NCI-H82 treated with DMSO at 0.1 percent for 48 hours (cell line): Measurements from ENCODE around the gene STH.

Experiments
- DNase-seq: peaks from one replicate; lab custom pipeline; 2025; ENCODE audit not compliant: unreplicated experiment; lab: John Stamatoyannopoulos, UW

Gene STH

DNA sequence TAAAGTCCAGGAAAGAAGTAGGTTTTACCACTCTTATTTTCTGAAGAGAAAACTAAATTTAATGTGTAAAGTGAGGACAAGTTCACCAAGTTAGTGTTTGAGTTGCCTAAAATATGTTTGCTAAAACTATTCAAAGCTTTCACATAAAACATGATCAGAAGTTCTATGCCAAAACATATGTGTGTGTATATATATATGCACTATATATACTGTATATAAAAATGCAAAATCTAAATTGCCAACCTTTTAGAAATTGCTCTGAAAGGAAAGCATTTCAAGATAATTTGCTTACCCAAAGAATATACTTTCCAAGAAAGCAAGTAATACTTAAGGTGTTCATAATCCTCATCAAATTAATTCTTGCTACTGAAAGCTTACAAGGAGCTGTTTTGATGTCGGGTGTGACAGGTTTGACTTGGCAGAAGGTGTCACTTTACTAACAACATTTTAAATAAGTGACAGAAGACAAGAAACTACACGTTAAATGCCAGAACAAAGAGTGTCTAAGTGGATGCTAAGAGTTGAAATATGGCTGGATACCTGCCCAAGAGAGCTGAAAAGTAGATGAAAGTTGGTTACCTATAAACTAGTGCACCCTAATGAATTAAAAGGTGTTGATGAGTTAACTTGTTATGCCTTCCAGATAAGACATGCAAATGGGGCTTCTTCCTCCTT, 32.3 kb upstream of the STH start:
- no peak for DNase-seq

DNA sequence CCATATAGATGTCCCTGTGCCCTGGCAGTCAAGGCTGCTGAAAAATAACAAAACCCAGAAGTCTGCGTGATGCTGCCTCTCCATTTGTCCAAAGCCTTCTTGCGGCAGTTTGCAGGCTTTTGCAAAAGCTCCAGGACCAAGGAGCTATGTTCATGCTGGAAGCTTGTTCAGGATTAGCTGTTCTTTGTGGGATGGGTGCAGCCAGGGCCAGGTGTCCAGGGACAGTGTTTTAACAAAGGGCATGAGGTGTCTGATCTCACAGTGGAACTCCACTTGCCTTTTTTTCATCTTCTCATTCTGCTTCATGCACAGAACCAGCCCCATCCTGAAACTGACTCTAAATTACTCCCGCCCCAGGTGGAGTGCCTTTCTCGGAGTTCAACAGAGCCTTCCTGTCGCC, 31.7 kb upstream of the STH start:
- DNase-seq, result no peak

DNA sequence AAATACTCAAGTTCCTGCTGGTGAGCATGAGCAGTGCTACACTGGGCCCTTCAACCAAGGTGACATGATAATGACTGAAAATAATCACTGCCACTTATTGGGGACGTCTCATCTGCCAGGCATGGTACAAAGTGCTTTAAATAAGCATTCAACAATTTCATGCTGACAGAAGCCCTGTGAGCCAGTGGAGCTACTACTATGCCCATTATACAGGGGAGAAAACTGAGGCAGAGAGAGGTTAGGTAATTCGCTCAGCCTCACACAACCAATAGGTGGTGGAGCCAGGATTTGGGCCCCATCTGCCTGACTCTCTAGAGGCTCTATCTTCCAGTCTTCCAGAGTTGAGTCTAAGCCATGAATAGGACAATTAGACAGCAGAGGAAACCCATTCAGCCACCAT, 30.3 kb upstream of the STH start:
- DNase-seq, result no peak

DNA sequence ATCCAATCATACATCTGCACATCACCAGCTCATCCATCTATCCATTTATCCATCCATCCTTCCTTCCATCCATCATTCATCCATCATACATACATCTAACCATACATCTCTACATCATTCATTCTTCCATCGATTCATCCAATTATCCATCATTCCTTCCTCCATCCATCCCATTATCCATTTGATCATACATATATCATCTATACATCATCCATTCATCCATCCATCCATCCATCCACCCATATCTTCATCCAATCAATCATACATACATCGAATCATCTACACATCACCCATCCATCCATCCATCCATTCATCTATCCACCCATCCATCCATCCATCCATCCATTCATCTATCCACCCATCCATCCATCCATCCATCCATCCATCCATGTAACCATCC, 29.3 kb upstream of the STH start:
- no peak for DNase-seq

DNA sequence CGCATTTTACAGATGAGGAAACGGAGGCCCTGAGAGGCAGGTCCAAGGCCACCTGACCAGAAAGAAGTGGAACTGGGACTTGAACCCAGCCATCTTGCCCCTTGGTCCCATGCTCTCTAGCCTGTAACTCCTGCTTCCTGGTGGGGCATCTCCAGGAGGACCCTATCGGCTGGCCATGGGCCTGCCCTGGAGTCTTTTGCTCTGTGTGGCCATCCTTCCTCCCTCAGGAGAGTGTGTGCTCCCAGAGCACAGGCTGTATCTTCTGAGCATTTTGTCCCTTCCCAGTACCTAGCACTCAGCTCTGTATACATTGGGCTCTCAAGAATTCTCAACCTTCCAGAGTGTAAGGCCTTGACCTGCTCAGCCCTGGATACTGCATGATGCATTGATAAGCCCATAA, 28.4 kb upstream of the STH start:
- DNase-seq, result no peak

DNA sequence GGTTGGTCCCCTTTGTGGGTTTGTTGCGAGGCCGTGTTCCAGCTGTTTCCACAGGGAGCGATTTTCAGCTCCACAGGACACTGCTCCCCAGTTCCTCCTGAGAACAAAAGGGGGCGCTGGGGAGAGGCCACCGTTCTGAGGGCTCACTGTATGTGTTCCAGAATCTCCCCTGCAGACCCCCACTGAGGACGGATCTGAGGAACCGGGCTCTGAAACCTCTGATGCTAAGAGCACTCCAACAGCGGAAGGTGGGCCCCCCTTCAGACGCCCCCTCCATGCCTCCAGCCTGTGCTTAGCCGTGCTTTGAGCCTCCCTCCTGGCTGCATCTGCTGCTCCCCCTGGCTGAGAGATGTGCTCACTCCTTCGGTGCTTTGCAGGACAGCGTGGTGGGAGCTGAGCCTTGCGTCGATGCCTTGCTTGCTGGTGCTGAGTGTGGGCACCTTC, 27.3 kb upstream of the STH start:
- DNase-seq, result no peak

DNA sequence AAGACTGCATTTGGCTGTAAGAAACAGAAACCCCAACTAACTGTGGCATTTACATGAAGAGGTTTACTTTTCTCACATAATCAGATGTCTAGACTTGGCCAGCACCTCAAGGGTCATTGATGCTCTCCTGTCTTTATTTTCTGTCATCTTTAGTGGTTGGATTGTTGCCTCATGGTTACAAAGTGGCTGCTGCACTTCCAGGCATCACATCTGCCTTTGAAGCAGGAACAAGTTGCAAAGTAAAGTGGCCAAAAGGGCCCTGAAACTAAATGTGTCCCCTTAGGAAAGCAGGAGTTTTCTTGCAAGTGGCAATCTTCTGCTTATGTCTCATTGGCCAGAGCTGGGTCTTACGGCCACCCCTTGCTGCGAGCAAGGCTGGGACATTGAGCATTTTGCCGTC, 26.5 kb upstream of the STH start:
- DNase-seq, result no peak

DNA sequence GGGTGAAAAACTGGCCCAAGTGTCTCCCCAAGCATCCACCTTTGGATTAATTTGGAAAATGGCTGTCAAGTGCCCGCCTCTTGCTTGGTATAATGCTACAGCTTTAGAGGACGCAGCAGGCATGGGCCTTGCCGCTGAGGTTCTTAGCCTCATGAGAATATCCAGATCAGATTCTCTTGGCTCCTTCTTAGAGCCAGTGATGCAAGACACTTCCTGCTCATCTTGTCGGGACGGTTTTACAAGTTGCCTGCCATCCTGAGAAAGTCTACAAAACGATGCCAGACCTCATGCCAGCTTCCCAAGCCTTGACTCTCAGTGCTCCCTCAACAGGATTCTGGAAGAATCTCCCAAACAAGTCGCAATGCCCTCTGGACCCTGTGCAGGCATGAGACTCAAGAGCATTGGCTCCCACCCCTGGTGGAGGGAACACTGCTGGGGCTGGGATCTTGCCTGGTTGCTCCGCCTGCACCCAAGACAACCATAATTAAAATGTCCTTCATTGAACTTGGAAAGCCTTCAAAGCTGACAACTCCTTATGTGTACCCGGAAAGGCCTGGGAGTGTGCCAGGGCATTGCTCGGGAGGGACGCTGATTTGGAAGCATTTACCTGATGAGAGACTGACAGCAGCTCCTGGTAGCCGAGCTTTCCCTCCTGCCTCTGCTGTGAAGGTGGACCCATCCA, 25.8 kb upstream of the STH start:
- no peak for DNase-seq

DNA sequence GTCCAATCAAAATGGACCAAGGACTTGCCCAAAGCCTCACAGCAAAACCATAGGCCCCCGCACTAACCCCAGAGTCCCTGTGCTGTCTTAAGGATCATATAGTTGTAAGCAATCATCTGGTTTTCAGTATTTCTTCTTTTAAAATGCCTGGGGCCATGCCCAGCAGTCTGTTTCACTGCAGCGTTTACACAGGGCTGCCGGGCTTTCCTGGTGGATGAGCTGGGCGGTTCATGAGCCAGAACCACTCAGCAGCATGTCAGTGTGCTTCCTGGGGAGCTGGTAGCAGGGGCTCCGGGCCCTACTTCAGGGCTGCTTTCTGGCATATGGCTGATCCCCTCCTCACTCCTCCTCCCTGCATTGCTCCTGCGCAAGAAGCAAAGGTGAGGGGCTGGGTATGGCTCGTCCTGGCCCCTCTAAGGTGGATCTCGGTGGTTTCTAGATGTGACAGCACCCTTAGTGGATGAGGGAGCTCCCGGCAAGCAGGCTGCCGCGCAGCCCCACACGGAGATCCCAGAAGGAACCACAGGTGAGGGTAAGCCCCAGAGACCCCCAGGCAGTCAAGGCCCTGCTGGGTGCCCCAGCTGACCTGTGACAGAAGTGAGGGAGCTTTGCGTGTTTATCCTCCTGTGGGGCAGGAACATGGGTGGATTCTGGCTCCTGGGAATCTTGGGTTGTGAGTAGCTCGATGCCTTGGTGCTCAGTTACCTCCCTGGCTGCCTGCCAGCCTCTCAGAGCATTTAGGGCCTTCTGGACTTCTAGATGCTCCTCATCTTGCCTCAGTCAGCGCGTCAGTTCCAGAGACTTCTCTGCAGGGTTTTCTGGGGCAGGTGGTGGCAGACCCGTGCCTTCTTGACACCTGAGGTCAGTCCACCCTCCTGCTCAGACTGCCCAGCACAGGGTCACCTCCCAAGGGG, 24.8 kb upstream of the STH start:
- DNase-seq, result no peak

DNA sequence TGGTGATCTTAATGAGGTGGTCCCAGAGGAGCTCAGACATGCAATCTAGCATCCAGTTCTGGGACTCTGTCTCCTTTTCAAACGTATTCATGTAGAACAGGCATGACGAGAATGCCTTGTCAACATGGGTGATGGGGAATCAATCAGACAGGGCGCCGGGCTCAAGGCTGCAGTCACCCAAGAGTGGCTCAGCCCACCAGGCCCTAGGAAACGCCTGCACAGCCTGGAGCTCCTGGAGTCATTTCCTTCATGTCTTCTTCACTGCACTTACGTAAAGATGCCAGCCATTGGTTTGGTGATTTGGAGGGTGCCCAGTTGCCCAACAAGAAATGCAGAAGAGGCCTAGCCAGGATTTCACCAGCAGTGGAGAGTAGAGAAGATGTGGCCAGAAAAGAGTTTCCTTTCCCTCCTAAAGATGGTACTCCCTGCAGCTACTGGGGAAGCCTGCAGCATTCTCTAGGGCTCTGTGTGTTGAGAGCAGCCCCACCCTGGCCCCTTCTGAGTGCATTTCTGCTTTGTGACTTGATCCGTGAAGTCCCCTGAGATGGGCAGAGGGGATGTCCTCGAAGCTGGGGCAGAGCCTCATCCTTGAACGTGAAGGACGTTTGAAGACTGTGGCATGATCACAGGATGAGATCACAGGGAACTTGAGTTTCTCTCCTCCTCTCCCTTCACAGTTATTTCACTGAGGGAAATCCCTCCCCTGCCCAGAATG, 24.0 kb upstream of the STH start:
- no peak for DNase-seq

DNA sequence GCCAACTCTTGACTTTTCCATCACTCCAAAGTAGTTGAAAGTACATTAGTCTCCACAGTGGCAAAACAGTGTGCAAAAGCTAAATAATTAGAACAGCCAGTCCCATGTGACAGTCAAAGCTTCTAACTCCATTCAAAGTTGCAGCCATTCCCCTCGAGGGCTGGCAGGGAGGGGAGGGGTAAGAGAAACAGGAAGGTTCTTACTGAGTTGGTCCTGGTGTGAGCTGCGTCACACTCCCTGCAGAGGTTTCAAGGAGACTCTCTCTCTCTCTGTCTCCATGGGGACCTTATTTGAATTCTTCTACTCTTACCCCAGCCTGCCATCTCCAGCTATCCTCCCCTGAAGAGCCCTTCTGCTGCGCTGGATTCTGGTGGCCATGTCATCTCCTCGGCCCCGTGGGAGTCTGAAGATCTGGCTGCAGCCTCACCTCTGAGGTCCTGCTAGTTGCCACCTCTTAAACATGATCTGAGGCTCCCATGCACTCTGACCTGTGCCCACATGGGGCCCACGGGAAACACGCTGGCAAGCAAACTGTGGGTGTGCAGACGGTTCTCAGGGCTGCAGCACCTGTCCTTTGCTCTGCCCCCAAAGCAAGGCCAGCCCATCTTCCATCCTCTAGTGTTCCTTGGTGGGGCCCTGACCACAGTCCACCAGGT, 23.3 kb upstream of the STH start:
- no peak for DNase-seq

DNA sequence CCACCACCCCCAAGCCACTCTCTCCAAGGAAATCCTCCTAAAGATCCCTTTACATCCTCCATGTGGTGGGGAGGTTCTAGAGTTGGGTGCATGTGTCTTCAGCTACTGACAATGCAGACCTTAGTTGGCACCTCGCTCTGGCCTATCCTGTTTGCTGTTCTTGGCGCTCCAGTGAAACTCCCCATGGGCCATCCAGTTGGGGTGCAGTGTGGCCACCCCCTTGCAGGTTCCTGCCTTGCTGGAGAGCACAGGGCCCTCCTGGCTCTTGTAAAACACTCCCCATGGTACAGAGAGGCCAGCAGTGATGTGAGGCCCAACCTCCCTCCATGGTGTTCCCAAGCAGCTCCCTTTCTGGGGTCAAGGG, 22.7 kb upstream of the STH start:
- no peak for DNase-seq

DNA sequence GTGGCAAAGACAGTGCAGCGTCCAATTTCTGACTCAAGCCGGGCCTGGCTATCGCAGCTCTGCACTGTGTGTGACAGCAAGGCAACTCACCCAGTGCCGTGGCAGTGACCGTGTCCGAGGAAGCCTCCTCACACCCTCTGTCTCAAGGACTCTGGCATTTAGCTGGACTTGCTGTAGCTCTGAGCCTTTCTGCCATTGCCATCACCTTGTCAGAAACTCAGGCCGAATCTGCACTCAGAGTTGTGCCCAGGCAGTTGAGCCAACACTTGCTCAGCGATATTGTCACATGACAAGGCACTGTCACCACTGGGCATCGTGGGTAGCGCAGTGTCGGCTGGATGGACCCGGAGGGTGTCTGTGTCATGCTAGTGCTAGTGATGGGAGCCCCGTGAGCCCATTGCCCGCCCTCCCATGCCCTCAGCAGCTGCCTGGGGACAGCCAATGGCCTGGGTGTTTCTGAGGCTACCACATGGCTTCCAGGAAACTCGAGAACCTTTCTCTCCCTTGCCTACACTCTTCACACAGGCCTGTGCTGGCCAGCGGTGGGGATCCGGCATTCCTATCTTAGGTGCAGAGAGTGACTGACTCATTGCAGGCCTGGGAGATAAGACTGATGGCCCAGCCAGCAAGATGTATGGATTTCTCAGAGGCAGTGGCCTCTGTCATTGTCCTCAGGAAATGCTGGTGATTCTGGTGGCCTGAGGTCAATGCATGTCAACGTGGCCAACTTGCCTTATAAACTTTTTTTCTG, 22.1 kb upstream of the STH start:
- no peak for DNase-seq

DNA sequence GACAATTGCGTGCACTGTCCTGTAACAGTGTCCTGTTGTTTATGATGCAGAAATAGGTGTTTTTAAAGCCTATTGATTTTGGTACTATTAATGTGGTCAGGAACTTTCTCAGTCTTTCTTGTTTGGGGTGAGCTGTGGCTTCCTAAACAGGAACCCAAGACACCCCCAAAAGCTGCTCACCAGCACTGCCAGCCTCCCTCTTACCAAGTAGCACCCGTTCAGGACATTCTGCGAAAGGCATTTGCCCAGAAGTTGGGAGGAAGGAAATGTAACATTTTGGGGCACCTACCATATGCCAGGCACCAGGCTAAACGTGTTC, 21.6 kb upstream of the STH start:
- no peak for DNase-seq

DNA sequence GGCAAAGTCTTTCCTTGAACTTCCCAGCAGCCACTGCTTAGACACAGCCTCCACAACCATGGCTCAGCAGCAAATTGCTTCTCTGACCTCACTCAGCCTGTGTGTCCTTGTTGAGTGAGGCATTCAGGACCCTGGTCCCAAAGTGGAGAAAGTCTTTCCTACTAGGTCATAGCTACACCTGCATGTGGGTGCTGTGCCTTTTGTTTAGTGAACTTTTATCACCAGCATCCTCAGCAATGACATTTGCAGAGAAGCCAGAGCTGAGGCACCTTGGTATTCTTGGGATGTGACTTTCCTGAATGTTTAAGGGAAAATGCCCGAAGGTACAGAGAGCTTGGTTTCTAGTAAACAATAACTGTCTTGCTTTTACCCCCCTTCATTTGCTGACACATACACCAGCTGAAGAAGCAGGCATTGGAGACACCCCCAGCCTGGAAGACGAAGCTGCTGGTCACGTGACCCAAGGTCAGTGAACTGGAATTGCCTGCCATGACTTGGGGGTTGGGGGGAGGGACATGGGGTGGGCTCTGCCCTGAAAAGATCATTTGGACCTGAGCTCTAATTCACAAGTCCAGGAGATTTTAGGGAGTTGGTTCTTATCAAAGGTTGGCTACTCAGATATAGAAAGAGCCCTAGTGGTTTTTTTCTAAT, 20.9 kb upstream of the STH start:
- DNase-seq, result no peak

DNA sequence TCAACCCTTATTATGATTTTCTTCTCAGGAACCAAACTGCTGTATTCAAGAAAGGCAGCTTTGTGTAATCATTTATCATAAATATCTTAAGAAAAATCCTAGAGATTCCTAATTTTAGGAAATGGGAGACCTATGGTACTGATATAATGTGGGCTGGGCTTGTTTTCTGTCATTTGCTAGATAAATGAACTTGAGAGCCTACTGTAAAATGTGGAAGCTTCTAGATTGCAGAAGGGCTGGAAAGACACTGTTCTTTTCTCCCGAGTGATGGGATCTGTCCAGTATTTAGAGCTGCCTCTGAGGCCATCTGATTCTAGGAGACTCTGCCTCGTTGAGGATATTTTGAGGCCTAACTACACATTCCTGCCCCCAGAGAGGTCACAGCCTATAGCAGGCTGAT, 19.9 kb upstream of the STH start:
- no peak for DNase-seq

DNA sequence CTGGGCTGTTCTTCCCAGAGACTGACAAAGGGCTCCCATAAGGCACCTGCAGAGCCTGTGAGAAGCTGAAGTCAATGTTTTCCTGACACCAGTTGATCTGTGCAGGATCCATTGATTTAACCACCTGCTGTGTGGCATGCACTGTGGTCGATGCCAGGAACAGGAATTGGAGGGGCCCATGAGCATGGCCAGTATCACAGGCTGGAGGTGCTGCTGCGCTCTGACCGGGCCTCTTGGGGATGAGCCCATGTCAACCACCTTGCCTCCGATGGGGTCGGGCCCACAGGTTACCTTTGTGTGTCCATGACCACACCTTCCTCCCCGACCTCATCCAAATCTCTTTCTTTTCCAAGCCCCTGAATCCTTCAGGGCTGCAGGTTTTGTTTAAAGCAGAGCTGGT, 18.2 kb upstream of the STH start:
- DNase-seq, result no peak

DNA sequence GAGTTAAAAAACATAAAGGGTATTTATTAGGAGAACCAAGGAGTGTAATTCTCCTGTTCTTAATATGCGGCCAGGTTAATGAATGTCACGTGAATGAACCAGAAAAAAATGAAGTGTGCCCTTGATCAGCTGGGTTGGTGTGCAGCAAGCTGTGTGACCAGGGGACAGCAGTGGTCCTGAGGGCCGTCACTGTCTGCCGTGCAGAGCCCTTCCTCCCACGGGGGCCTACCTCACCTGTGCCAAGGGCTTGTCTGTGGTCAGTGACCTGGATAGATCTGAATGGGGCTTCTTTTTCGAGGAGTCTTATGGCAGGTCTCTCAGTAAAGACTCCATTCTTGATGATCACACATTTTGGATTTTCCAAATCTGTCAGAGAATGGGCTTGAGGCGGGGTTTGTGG, 17.7 kb upstream of the STH start:
- no peak for DNase-seq

DNA sequence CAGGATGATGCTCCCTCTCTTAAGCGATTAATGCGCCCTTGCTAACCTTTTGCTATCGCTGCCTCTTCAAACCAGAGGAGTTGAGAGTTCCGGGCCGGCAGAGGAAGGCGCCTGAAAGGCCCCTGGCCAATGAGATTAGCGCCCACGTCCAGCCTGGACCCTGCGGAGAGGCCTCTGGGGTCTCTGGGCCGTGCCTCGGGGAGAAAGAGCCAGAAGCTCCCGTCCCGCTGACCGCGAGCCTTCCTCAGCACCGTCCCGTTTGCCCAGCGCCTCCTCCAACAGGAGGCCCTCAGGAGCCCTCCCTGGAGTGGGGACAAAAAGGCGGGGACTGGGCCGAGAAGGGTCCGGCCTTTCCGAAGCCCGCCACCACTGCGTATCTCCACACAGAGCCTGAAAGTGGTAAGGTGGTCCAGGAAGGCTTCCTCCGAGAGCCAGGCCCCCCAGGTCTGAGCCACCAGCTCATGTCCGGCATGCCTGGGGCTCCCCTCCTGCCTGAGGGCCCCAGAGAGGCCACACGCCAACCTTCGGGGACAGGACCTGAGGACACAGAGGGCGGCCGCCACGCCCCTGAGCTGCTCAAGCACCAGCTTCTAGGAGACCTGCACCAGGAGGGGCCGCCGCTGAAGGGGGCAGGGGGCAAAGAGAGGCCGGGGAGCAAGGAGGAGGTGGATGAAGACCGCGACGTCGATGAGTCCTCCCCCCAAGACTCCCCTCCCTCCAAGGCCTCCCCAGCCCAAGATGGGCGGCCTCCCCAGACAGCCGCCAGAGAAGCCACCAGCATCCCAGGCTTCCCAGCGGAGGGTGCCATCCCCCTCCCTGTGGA, 16.0 kb upstream of the STH start:
- DNase-seq, result no peak
